Hepatocyte (in vitro differentiated cells): Measurements from ENCODE around the gene SERPINA12. TPM values are rescaled to one million over a fixed set of nuclear protein-coding genes. Genes with fewer than 3 reads are reported as not detected.

Source experiments
- DNase-seq: peaks from one replicate; pipeline ENCODE4 v3.0.0-alpha.2; 2016; ENCODE audit warnings: low spot score
- H2AFZ ChIP-seq: fragments of 200-600 bp; sonication (generic); 2 replicates; pipeline ENCODE4 v1.6.0; 2016; ENCODE audit warnings: antibody characterized with exemption, mild to moderate bottlenecking
- H3K27ac ChIP-seq: fragments of 200-600 bp; sonication (generic); 2 replicates; pipeline ENCODE4 v1.5.1; 2016; ENCODE audit warnings: mild to moderate bottlenecking
- H3K27me3 ChIP-seq: fragments of 200-600 bp; sonication (generic); 2 replicates; pipeline ENCODE4 v1.6.1; 2016
- H3K36me3 ChIP-seq: fragments of 200-600 bp; sonication (generic); replicated peaks from 2 replicates; pipeline ENCODE4 v1.5.1; 2016; ENCODE audit warnings: low read depth; ENCODE audit not compliant: insufficient read depth
- H3K4me1 ChIP-seq: fragments of 200-600 bp; sonication (generic); 2 replicates; pipeline ENCODE4 v1.5.1; 2016; ENCODE audit warnings: mild to moderate bottlenecking, moderate library complexity; ENCODE audit not compliant: insufficient read depth
- H3K4me2 ChIP-seq: fragments of 200-600 bp; sonication (generic); 2 replicates; pipeline ENCODE4 v1.6.0; 2016
- H3K4me3 ChIP-seq: fragments of 200-600 bp; sonication (generic); 2 replicates; pipeline ENCODE4 v1.5.1; 2016; ENCODE audit warnings: mild to moderate bottlenecking
- H3K79me2 ChIP-seq: fragments of 200-600 bp; sonication (generic); 2 replicates; pipeline ENCODE4 v1.6.0; 2017; ENCODE audit warnings: mild to moderate bottlenecking
- H3K9me2 ChIP-seq: fragments of 200-600 bp; sonication (generic); replicated peaks from 2 replicates; pipeline ENCODE4 v1.6.0; 2017; ENCODE audit warnings: mild to moderate bottlenecking; ENCODE audit not compliant: insufficient read depth
- H3K9me3 ChIP-seq: fragments of 200-600 bp; sonication (generic); 2 replicates; pipeline ENCODE4 v1.5.1; 2016; ENCODE audit warnings: low read depth, mild to moderate bottlenecking
- H4K20me1 ChIP-seq: fragments of 200-600 bp; sonication (generic); 2 replicates; pipeline ENCODE4 v1.6.0; 2016; ENCODE audit warnings: mild to moderate bottlenecking; ENCODE audit not compliant: insufficient read depth, poor library complexity, severe bottlenecking
- CTCF ChIP-seq: fragments of 200-600 bp; sonication (generic); IDR thresholded peaks from 2 replicates; pipeline ENCODE4 v1.5.1; 2016; ENCODE audit warnings: antibody characterized with exemption, mild to moderate bottlenecking; ENCODE audit not compliant: poor library complexity
- EZH2 ChIP-seq: fragments of 200-600 bp; sonication (generic); IDR thresholded peaks from 2 replicates; pipeline ENCODE4 v1.6.1; 2016; ENCODE audit warnings: antibody characterized with exemption, mild to moderate bottlenecking, borderline replicate concordance
- EZH2phosphoT487 ChIP-seq: fragments of 200-600 bp; sonication (generic); IDR thresholded peaks from one replicate; pipeline ENCODE4 v1.6.1; 2018; ENCODE audit warnings: antibody characterized with exemption, mild to moderate bottlenecking, low read depth, moderate library complexity; ENCODE audit not compliant: unreplicated experiment, severe bottlenecking
- WGBS: methylation state at CpG from one replicate; pipeline ENCODE4 v1.1.6; 2016; ENCODE audit warnings: low lambda C conversion rate; ENCODE audit errors: missing lambda C conversion rate; 5-methylcytosine and 5-hydroxymethylcytosine counted together
- polyA plus RNA-seq: library from polyadenylated mRNA; unstranded; fragments of >200 nt; fragmentation: Nextera tagmentation; extraction: Ambion mirVana; gene quantifications from 2 replicates; pipeline ENCODE4 v1.2.1, GENCODE V29; 2016
- total RNA-seq: library from RNA; depleted of rRNA; stranded (reverse); fragments of >200 nt; gene quantifications from 2 replicates; pipeline ENCODE4 v1.2.3, GENCODE V29; 2014

The SERPINA12 gene
- total and polyA plus RNA-seq, 2 experiments from 2014 or later: 0.25 TPM; not detected in 1

- TF ChIP-seq EZH2phosphoT487 (no peak), CTCF (no peak), EZH2 (no peak)
- WGBS: 91% methylated on average over 4 of the region's 4 CpGs
- Histone ChIP-seq H3K4me2 (no peak overlapping the region), H2AFZ (no peak overlapping the region), H3K4me3 (no peak overlapping the region), H3K36me3 (no peaks in the 10 kb centered on the region), H3K9me2 (no peaks in the 10 kb centered on the region), H3K27me3 (no peaks in the 10 kb centered on the region), H3K4me1 (no peaks in the 10 kb centered on the region), H3K79me2 (no peaks in the 10 kb centered on the region), H4K20me1 (no peaks in the 10 kb centered on the region), H3K27ac (no peak overlapping the region), H3K9me3 (no peaks in the 10 kb centered on the region)
- no peak for DNase-seq
Observed at GRCh38 chr14:94441130-94441529, 68.1 kb downstream of the SERPINA12 start.

GRCh38 chr14:94439453-94440057 is 69.7 kb downstream of the SERPINA12 start:
- Histone ChIP-seq H3K4me2 (no peak overlapping the region), H3K9me3 (no peaks in the 10 kb centered on the region), H3K4me1 (no peaks in the 10 kb centered on the region), H3K79me2 (no peaks in the 10 kb centered on the region), H3K27me3 (no peaks in the 10 kb centered on the region), H4K20me1 (no peaks in the 10 kb centered on the region), H3K9me2 (no peaks in the 10 kb centered on the region), H3K27ac (no peak overlapping the region), H2AFZ (no peak overlapping the region), H3K4me3 (no peak overlapping the region), H3K36me3 (no peaks in the 10 kb centered on the region)
- no peak for DNase-seq
- 55% methylated on average over 5 of the region's 5 CpGs for WGBS
- no peak for TF ChIP-seq EZH2
- TF ChIP-seq EZH2phosphoT487: no peak
- no peak for TF ChIP-seq CTCF

Other genes starting within 250 kb of the SERPINA12 start
- 19.1 and 23.0 TPM in 2 replicates for gene SERPINA10, start 216.2 kb downstream of the SERPINA12 start, total RNA-seq
- gene SERPINA10, start 216.2 kb downstream of the SERPINA12 start, polyA plus RNA-seq: 4.5 and 10.5 TPM in 2 replicates
- 132 TPM in 2 replicates for gene SERPINA6, start 186.1 kb downstream of the SERPINA12 start, total RNA-seq
- gene SERPINA6, start 186.1 kb downstream of the SERPINA12 start, polyA plus RNA-seq: 86.8 and 135 TPM in 2 replicates
- gene SERPINA2, start 142.8 kb downstream of the SERPINA12 start, total RNA-seq: not detected in 2 replicates
- gene SERPINA2, start 142.8 kb downstream of the SERPINA12 start, polyA plus RNA-seq: not detected in 2 replicates
- gene SERPINA1, start 120.9 kb downstream of the SERPINA12 start, total RNA-seq: 5,074 and 5,718 TPM in 2 replicates
- 3,463 and 3,480 TPM in 2 replicates for gene SERPINA1, start 120.9 kb downstream of the SERPINA12 start, polyA plus RNA-seq
- gene SERPINA11, start 56.7 kb downstream of the SERPINA12 start, total RNA-seq: 8.0 and 10.8 TPM in 2 replicates
- gene SERPINA11, start 56.7 kb downstream of the SERPINA12 start, polyA plus RNA-seq: 13.2 and 16.7 TPM in 2 replicates
- gene SERPINA9, start 33.3 kb downstream of the SERPINA12 start, total RNA-seq: 0.60 TPM in 1 of 2 replicates, not detected in the other
- not detected in 2 replicates for gene SERPINA9, start 33.3 kb downstream of the SERPINA12 start, polyA plus RNA-seq
- gene SERPINA4, start 52.0 kb upstream of the SERPINA12 start, total RNA-seq: 22.7 and 27.8 TPM in 2 replicates
- 26.9 and 35.2 TPM in 2 replicates for gene SERPINA4, start 52.0 kb upstream of the SERPINA12 start, polyA plus RNA-seq
- 88.8 and 109 TPM in 2 replicates for gene SERPINA5, start 72.0 kb upstream of the SERPINA12 start, total RNA-seq
- 73.6 and 98.7 TPM in 2 replicates for gene SERPINA5, start 72.0 kb upstream of the SERPINA12 start, polyA plus RNA-seq
- gene SERPINA3, start 102.9 kb upstream of the SERPINA12 start, total RNA-seq: 402 and 457 TPM in 2 replicates
- 359 and 461 TPM in 2 replicates for gene SERPINA3, start 102.9 kb upstream of the SERPINA12 start, polyA plus RNA-seq